ENCODE measurements around the gene ST8SIA6.

- no peak for TF ChIP-seq POLR2A (IDR thresholded peaks at IDR 0.05; ENCODE audit: low read depth, low read length)
- TF ChIP-seq POLR2AphosphoS5 (IDR thresholded peaks at IDR 0.05; ENCODE audit: low read depth, low read length) = no peak
Observed at GRCh38 chr10:17343118-17343517, 111.3 kb downstream of the ST8SIA6 start.
